A673 (cell line): ENCODE data around the gene ANKS3. TPM values are rescaled to one million over a fixed set of nuclear protein-coding genes. Genes with fewer than 3 reads are reported as not detected.

Experiments
- BruUV-seq: library from RNA; stranded (reverse); fragments of 400-500 nt; replicated peaks from 2 replicates; lab custom pipeline; 2021; lab: Mats Ljungman, UMichigan
- CTCF ChIA-PET: fragments of 300-600 bp; sonication (Branson Sonifier 250); formaldehyde crosslinking; loops from one replicate; lab custom pipeline; 2022; ENCODE audit warnings: antibody characterized with exemption; lab: Charles Lee
- POLR2A ChIA-PET: fragments of 300-600 bp; sonication (Branson Sonifier 250); formaldehyde crosslinking; loops from one replicate; lab custom pipeline; 2022; ENCODE audit warnings: antibody characterized with exemption; ENCODE audit not compliant: low non-redundant PET; lab: Charles Lee
- DNase-seq: peaks from one replicate; pipeline ENCODE4 v3.0.0-alpha.2; 2015; ENCODE audit warnings: low spot score
- H3K27ac ChIP-seq: fragments of 200-600 bp; sonication (generic); 2 replicates; pipeline ENCODE4 v1.5.1; 2016; ENCODE audit warnings: mixed run types, low read depth, mild to moderate bottlenecking, mixed read lengths, antibody characterized with exemption, low read length; ENCODE audit not compliant: poor library complexity, severe bottlenecking
- H3K27me3 ChIP-seq: fragments of 200-600 bp; sonication (generic); replicated peaks from 2 replicates; pipeline ENCODE4 v1.6.1; 2017; ENCODE audit warnings: mixed run types, low read depth, mild to moderate bottlenecking, mixed read lengths, antibody characterized with exemption, low read length; ENCODE audit not compliant: insufficient read depth, poor library complexity
- H3K36me3 ChIP-seq: fragments of 200-600 bp; sonication (generic); 2 replicates; pipeline ENCODE4 v1.6.1; 2016; ENCODE audit warnings: mixed run types, mild to moderate bottlenecking, mixed read lengths, antibody characterized with exemption, low read length; ENCODE audit not compliant: insufficient read depth, poor library complexity, severe bottlenecking
- H3K4me1 ChIP-seq: fragments of 200-600 bp; sonication (generic); 2 replicates; pipeline ENCODE4 v1.6.1; 2017; ENCODE audit warnings: mixed run types, mild to moderate bottlenecking, mixed read lengths, antibody characterized with exemption, low read length; ENCODE audit not compliant: insufficient read depth, poor library complexity, severe bottlenecking
- H3K4me3 ChIP-seq: fragments of 200-600 bp; sonication (generic); 2 replicates; pipeline ENCODE4 v1.5.1; 2016; ENCODE audit warnings: low read depth, mixed run types, mild to moderate bottlenecking, mixed read lengths, low read length; ENCODE audit not compliant: poor library complexity, severe bottlenecking
- H3K9me3 ChIP-seq: fragments of 200-600 bp; sonication (generic); 2 replicates; pipeline ENCODE4 v1.6.1; 2016; ENCODE audit warnings: mixed run types, low read depth, mild to moderate bottlenecking, mixed read lengths, antibody characterized with exemption, low read length; ENCODE audit not compliant: poor library complexity, severe bottlenecking
- CTCF ChIP-seq: fragments of 300-800, 200-600 bp; sonication (generic); conservative IDR thresholded peaks from 2 replicates; pipeline ENCODE4 v1.5.1; 2017; ENCODE audit warnings: low read depth, mild to moderate bottlenecking, antibody characterized with exemption, low read length, moderate library complexity, mixed read lengths
- EZH2 ChIP-seq: fragments of 200-600 bp; sonication (generic); IDR thresholded peaks from 2 replicates; pipeline ENCODE4 v1.6.1; 2017; ENCODE audit warnings: borderline replicate concordance, low read depth, mild to moderate bottlenecking, mixed read lengths, antibody characterized with exemption, low read length; ENCODE audit not compliant: poor library complexity, severe bottlenecking
- intact Hi-C: fragments of 100-400 bp; cut with micrococcal nuclease; formaldehyde crosslinking; loops from one replicate; pipeline ENCODE4 v1.10.0; 2022; ENCODE audit not compliant: unreplicated experiment
- total RNA-seq: library from RNA; stranded (reverse); gene quantifications from 2 replicates; pipeline ENCODE4 v1.2.3, GENCODE V29; 2021

ANKS3 gene
- total RNA-seq, 1 experiment from 2014 or later = 26.9 TPM

- Histone ChIP-seq H3K4me1 (peaks cover 4% of the 10 kb centered on the region), H3K36me3 (peaks cover 15% of the 10 kb centered on the region), H3K27me3 (no peaks in the 10 kb centered on the region), H3K4me3 (peak overlapping the region; percentile 89), H3K9me3 (no peaks in the 10 kb centered on the region), H3K27ac (peak overlapping the region; percentile 92)
- ChIA-PET CTCF (no interaction called here), POLR2A (no interaction called here)
- BruUV-seq = no TSS peak
- DNase-seq = peak; percentile 51
- intact Hi-C loops = loop anchor here (10.0 kb wide), 1 partner anchor 261 kb away; the partner anchor contains the start of gene SEC14L5
- TF ChIP-seq CTCF (no peak), EZH2 (no peak)
Measured at GRCh38 chr16:4693956-4694641, 40.0 kb downstream of the ANKS3 start.

- intact Hi-C loops = loop anchor here (10.0 kb wide), 1 partner anchor 261 kb away; the partner anchor contains the start of gene SEC14L5
- peaks cover 11% of the 10 kb centered on the region for H3K36me3 ChIP-seq
- H3K27ac ChIP-seq = peak within 1 kb of the TSS; percentile 92
- peak; percentile 98 for DNase-seq
- POLR2A ChIA-PET = no interaction called here
- no TSS peak for BruUV-seq
- peak within 1 kb of the TSS; percentile 89 for H3K4me3 ChIP-seq
- no peaks in the 10 kb centered on the region for H3K27me3 ChIP-seq
- no peaks in the 10 kb centered on the region for H3K9me3 ChIP-seq
- H3K4me1 ChIP-seq = peaks cover 4% of the 10 kb centered on the region
- TF ChIP-seq CTCF (no peak), EZH2 (no peak)
- CTCF ChIA-PET = no interaction called here
Measured at GRCh38 chr16:4693296-4693955, 40.6 kb downstream of the ANKS3 start, which contains the start of gene NUDT16L1. Gene NUDT16L1 (plus strand): TSS chr16:4693562. CDS start chr16:4693727, 165 bp downstream.

GRCh38 chr16:4692460-4693295, 41.4 kb downstream of the ANKS3 start:
- no peak for DNase-seq
- CTCF ChIA-PET = no interaction called here
- POLR2A ChIA-PET = no interaction called here
- peak overlapping the region; percentile 62 for H3K27ac ChIP-seq
- TF ChIP-seq EZH2 (no peak), CTCF (no peak)
- H3K4me1 ChIP-seq = peaks cover 4% of the 10 kb centered on the region
- H3K27me3 ChIP-seq = no peaks in the 10 kb centered on the region
- peaks cover 7% of the 10 kb centered on the region for H3K36me3 ChIP-seq
- intact Hi-C loops = loop anchor here (10.0 kb wide), 1 partner anchor 262 kb away; the partner anchor contains the start of gene SEC14L5
- no TSS peak for BruUV-seq
- no peaks in the 10 kb centered on the region for H3K9me3 ChIP-seq
- H3K4me3 ChIP-seq = peak overlapping the region; percentile 89
